ENCODE results near the gene TTLL8.
A peak's percentile ranks its signal among the peaks of the same experiment; 100 is the strongest.

The TTLL8 gene

DNA sequence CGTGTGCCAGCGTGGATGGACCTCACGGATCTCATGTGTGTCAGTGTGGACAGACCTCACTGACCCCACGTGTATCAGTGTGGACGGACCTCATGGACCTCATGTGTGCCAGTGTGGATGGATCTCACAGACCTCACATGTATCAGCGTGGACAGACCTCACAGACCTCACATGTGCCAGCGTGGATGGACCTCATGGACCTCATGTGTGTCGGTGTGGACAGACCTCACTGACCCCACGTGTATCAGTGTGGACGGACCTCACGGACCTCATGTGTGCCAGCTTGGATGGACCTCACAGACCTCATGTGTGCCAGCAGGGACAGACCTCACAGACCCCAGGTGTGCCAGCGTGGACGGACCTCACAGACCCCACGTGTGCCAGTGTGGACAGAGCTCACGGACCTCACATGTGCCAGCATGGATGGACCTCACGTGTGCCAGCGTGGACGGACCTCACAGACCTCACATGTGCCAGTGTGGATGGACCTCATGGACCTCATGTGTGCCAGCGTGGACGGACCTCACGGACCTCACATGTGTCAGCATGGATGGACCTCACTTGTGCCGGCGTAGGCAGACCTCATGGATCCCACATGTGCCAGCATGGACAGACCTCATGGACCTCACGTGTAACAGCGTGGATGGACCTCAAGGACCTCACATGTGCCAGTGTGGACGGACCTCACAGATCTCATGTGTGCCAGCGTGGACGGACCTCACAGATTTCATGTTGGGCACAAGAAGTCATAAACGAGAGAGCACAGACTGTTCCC is 18.2 kb downstream of the TTLL8 start:
- DNase-seq: no peak

DNA sequence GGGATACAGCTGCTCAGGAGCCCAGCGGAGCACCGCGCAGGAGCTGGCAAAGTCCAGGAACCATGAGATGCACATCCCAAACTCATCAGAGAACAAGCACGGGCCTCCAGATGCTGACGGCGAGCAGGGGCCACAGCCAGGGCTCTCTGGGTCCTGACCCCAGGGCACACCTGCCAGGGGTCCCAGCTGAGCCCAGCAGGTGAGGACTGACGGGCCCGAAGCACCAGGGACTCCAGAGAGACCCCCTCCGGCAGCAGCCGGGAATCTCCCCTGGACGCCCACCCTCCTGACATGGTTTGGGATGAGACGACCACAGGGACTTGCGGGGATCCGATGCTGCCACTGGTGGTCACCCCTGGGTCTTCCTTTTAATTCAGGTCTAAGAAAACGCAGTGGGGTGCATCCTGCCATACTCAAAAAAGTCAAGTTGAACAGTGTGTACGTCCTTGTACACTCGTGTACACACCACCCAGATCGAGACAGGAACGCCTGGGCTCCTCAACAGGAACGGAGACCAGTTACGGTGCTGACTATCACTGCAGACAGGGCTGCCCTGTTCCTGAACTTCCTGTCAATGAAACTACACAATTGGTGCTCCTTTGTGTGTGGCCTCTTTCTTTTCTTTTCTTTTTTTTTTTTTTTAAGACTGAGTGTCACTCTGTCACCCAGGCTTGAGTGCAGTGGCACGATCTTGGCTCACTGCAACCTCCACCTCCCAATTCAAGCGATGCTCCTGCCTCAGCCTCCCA is 21.9 kb downstream of the TTLL8 start:
- no peak for DNase-seq

DNA sequence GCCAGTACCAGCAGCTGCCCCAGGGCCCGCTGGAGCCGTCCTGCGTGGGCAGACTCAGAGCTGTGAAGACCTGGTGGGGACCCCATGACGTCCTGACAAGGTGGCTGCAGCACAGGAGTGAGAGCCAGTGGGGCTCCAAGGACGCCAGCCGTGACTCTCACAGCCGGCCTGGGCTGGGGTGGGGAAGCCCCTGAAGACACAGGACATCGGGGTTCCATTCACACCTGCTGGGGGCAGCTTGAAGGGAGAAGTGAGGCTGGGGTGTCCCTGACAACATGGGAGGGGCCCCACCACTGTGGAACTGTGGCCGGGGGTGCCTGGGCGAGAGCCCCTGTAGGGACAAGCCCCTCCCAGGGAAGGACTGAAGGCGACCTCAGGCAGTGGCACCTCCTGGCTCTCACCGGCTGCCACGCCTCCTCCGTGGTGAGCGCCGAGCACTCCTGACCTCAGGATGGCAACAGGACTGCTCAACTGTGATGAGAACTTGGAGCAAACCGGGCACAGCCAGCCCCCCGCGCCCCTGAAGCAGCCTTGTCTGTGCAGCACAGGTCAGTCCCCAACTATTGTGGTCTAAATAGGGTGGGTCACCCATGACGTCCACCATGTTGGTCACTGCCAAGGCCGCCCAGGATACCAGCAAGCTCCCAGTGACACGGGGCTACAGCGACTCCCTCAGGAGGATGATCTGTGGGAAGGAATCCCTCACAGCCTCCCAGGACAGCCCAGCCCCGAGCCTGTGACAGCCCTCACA is 22.8 kb downstream of the TTLL8 start:
- no peak for DNase-seq

DNA sequence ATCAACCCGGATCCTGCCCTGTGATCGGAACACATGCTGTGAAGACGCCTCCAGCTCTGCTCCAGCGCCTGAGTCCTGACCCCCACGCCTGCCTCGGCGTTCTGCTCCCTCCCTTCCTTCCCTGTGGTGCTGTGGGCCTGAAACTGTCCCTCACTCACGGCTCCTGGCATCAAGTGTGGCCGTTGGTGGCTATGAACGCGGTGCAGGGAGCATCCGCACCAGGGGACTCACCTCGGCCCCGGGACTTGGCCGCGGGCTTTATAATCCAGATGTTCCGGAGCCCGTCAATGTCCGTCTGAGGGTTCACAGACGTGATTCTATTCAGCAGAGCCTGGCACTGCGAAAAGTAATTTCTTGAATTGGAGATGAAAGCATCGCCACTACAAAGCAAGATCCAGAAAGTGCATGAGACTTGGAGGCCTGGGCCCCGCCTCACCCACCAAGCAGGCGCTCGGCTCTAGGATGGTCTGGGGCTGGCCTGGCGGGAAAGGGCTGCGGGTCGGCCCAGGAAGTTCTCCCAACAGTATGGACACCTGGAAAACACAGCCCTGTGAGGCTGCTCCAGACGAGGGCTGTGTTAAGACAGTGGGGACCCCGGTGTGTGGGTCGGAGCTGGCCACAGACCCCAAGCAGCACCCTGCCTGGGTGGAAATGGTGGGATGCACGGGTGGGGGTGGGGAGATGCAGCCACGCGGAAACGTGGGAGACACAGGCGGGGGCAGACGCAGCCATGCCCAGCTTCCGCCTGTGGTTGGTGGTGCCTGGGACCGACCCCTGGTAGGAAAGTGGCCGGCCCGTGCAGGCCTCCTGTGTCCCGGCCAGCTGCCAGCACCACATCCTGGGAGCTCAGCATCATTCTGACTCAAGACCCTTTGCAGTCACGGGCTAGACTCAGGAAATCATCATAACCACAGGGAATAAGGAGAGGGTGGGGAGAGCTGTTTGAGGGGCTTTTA is 23.7 kb downstream of the TTLL8 start:
- DNase-seq: no peak

DNA sequence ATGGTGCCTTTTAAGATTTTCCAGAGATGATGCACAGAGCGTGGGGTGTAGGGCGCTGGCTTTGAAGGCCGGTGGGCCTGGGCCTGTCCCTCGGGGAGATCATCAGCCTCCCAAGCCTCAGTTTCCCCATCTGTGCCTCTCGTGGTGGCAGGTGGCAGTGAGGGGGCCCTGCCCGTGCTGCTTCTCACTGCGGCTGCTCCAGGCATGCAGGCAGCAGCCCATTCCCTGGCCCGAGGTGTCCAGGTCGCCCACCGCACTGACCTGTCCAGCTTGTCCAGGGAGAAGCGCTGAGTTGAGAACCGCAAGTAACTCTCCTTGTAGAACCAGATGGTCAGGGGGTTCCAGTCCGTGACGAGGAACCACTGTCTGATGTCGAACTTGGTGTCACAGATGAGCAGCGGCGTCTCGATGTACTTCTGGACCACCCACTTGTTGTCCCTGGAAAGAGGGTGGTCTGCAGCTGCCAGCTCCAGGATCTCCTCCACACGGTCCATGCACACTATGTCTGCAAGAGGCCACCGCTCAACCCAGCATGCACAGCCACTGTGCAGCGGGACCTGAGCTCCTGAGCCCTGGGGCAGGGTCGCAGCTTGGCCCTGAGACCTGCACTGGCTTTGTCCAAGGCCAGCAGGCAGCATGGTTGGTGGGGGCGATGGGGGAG is 25.0 kb downstream of the TTLL8 start:
- no peak for DNase-seq

DNA sequence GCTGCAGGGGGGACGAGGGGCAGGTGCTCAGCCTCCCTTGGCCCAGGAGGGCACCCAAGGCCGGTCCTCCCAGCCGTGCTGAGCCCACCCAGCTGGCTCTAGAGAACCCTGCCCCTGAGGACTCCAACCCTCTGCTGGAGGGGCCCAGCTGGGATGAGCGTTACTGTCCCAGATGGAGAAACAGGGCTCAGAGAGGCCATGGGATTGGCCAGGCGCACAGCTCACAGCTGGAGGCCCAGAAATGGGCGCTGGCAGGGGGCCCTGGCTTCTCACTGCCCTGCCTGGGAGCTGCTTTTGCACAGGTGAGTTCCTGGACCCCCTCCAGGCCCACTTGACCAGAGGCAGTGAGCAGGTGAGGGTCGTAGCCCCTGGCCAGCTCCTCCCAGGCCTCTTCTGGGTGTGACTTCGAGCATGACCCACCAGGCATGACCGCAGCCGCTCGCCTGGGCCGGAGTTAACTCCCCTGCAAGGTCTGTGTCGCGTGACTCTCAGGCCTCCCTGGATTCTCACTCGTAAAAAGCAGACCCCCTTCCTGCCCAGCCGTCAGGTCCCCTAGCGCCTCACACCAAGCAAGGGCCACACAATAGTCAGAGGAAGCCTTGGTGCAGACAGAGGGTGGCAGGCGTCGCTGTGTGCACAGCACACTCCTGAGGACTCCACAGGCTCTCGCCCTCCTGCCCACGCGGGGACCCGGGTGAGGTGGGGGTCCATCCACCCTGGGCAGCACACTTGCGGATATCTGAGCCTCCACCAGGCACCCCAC is 25.8 kb downstream of the TTLL8 start:
- no peak for DNase-seq

DNA sequence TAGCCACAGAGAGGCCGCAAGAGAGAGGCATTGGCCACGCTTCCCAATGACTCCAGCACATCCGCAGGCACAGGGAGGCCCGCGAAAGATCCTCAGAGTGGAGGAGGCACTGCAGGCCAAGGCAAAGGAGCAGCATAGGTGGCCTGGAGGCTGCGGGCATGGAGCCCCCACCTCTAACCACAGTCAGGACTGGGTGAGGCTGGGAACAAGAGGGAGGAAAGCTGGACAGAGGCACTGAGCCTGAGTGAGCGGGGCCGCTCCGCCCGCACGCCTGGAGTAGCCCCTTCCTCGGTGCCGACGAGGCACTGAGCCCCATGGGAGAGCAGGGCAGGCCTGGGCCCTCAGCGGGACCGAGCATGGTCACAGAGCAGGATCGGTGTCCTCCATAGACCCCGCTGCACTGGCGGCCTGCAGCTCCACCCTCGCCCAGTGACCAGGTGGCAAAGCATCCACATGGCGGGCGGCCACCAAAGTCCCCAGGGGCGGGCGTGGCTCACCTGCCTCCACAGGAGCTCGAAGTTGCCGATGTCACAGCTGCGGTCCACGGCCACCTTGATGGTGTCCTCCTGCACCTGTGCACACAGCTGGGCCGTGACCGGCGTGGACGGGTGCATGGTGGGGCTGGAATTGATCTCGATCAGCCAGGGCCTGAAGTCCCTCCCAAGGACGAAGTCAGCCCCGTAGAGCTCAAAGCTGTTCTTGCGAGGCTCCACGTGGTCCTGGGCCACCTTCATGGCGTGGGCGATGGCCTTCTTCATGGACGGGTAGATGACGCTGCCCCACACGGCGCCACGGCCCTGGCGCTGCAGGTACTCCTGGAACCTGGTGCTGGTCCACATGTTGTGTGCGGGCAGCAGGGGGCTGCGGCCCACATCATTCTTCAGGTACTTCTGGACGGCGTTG is 26.7 kb downstream of the TTLL8 start:
- no peak for DNase-seq

DNA sequence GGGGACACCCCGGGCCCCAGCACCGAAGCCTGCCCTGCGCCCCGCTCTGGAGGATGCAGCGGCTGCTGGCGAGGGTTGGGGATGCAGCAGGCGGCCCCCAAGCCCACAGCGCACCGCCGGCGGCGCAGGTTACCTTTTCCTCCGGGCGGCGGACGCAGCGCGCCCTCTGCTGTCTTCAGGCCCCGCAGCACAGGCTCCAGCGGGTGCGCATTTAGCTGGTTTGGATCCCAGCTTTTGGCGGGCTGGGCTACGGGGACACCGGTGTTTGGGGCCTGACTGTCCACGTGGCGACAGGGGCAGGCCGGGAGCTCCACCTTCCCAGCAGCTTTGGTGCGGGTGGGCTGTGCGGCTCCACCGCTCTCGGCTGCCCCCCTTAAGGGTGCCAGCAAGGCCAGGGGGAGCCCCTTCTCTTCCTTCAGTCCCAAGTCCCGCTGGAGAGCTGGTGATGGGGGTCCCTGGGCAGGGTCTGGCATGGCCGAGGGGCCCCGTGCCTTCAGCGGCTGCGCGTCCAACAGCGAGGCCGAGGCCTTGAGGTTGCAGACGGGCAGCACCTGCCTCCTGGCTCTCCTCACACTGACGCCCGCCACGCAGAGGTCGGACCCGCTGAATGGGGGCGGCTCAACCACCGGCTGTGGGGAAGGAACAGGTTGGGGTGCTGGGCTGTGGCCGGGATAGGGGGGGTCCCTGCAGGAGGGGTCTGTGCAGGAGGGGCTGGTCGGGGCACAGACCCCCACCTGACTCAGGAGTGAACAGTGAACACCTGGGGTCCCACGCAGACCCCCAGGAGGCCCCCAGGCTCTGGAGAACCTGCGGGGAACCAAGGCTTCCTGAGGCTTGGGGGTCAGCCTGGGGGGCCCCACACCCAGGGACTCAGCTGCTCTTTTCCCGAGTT is 27.6 kb downstream of the TTLL8 start:
- peak; percentile 7 for DNase-seq

DNA sequence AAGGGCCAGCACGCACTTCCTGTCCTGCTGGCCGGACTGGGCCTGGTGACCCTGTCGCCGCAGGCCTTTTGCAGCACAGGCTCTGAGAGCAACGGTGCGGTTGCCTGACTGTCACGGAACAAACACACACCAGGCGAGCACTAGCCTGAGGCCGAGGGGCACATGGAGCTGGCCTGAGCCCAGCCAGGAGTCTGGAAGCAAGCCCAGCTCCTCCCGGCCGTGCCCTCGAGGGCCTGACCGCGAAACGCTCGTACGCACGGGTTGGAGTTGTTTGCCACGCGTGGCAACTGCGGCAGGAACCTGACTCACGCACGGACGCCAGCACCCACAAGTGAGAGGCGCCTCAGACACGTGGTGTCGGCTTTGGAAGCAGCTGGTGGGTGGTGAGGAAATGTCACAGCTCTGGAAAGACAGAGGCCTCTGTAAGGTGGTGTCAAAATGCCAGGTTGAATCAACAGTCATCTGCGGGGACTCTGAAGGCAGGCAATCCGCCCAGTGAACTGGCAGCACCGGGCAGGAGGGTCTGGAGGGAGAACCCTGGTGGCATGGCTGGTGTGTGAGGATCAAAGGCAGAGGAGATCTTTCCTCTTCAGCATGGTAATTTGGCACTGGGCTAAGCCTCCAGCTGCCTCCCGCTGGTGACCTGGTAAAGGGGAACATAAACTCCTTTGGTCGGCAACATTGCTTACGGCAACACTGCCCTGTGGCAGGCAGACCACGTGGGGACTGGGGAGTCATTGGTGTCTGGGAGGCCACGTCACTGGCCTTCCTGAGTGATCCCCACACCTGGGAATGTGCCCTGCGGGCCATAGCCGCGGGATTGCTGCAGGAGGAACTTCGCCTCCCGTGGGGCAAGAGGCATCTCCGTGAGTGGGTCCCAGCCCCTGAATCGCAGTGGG is 30.2 kb downstream of the TTLL8 start:
- no peak for DNase-seq

DNA sequence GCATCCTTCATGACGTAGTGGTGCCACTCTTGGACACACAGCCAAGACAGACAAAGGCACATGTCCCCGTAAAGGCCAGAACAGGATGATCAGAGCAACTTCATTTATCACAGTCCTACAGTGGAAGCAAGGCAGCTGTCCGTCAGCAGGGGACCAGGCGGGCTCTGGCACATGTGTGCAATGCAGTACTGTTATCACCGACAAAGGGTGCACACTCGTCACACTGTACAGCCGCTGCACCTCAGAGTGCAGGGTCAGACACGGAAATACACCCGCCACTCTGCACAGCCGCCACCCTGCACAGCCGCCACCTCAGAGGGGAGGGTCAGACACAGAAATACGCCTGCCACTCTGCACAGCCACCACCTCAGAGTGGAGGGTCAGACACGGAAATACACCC is 32.1 kb downstream of the TTLL8 start:
- no peak for DNase-seq

DNA sequence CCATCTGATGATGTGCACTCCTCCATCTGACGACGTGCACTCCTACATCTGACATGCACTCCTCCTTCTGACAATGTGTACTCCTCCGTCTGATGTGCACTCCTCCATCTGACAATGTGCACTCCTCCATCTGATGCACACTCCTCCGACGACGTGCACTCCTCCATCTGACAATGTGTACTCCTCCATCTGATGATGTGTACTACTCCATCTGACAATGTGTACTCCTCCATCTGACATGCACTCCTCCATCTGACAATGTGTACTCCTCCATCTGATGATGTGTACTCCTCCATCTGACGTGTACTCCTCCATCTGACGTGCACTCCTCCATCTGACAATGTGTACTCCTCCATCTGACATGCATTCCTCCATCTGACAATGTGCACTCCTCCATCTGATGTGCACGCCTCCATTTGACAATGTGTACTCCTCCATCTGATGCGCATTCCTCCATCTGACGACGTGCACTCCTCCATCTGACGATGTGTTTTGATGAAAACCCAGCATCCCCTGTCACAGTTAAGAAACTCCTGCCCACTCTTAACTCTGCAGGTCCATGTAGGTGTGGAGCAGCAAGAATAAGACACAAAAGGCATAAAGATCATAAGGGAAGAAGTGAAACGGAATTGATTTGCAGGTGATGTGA is 35.8 kb downstream of the TTLL8 start:
- no peak for DNase-seq

DNA sequence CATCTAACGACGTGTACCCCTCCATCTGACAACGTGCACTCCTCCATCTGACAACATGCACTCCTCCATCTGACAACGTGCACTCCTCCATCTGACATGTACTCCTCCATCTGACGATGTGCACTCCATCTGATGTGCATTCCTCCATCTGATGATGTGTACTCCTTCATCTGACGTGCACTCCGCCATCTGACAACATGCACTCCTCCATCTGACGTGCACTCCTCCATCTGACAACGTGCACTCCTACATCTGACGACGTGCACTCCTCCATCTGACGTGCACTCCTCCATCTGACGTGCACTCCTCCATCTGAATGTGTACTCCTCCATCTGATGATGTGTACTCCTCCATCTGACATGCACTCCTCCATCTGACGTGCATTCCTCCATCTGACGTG is 37.5 kb downstream of the TTLL8 start:
- DNase-seq: no peak

DNA sequence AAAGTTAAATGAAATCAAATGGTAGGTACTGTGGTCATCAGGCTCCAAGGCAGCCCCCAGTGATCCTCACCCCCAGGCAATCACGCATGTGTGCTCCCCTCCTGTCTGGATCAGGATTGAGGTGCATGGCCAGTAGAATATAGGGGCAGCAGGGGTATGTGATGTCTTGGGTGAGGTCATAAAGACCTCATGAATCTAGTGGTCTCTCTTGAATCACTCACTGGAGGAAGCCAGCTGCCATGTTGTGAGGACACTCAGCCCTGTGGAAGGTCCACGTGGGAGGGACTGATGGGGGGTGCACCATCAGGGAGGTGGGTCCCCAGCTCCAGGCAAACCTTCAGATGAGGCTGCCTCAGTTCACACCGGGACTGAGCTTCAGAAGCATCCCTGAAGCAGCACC is 38.8 kb downstream of the TTLL8 start:
- DNase-seq: no peak

DNA sequence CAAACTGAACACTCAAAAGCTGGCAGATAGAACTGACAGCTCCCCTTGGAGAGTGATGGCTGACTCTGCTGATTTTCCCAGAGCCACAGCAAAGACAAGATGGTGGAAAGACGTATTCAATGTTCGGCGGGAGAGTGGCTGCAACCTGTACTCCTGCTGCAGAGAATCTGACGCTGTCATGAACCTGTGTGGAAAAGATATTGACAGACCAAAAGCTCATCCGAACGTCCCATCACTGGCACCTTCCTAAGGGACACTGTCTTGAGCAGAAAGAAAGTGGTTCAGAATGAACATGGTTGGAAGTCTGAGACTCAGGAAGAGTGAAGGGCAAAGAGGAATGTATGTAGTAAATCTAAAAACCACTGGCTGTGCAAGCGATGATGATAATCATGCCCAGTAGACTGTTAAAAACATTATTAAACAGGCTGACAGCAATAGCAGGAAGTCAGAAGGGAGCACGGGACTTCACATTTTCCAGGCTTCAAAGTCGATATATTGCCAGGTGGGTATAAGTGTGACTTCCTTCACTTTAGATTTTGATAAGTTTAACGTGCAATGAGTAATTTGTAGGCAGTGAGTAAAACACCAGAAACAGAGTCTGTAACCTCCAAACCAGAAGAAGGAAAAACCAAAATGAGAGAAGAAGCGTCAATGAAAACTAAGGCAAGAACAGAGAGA is 39.4 kb downstream of the TTLL8 start:
- DNase-seq: no peak

DNA sequence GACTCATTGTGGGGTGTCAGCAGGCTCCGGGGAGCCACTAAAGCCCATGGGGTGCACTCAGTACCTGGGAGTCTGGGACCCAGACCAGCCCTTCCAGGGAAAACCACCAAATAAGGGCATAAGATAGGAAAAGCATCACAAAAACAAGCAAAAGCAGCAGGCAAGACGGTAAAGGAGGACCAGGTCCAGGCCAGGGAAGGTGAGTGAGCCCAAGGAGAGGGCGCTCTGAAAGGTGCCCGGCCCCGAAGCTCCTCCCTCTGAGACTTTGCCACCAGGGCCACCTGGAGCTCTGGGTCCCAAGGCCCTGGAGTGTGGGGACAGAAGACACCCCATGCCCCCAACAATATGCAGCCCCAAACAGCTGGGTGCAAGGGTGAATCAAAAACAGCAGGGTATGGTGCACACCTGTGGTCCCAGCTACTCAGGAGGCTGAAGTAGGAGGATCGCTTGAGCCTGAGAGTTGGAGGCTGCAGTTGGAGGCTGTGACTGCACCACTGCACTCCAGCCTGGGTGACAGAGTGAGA is 40.3 kb downstream of the TTLL8 start:
- no peak for DNase-seq

DNA sequence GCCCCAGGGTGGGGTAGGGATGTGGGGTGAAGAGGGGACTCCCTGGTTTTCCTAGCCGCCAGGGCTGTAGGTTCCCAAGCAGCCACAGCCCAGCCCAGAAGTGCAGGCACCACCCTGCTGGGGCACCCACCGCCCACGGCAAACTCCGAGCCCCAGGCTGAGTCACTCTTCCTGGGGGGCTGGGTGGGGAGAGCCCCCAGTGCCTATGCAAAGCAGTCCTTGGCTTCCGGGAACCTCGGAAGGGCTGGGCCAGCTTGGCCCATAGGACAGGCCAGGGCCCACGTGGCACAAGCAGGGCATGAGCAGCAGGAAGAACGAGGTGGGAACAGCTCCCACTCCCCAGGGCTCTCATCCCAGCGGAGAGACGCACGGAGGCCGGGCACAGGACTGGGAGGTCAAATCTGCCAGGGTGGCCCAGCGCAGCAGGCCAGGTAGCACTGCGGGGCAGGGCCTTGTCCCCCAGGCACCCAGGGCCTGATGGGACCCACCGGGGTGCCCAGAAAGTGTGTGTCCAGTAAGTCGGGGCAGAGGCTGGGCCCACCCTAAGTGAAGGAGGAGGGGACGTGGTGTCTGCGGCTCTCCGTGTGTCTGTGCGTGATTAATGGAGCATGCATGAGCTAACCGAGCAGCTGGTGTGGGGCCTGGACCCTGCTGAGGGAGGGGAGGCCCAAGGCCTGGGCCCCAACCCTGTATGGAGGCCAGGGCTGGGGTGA is 41.0 kb downstream of the TTLL8 start:
- no peak for DNase-seq

All from kidney glomerular epithelial cell (primary cell).